Measurements from ENCODE around the gene ANK3. TPM values are rescaled to one million over a fixed set of nuclear protein-coding genes. Genes with fewer than 3 reads are reported as not detected.
A peak's percentile ranks its signal among the peaks of the same experiment; 100 is the strongest.

ANK3 gene
- total and polyA plus RNA-seq, 2 experiments from 2014 or later = 44.9 to 95.8 TPM

- no peak for DNase-seq (ENCODE audit: low read depth in 1 of 2, low spot score in 1 of 2)
Observed at GRCh38 chr10:60008816-60009215, 380.9 kb downstream of the ANK3 start.

GRCh38 chr10:60006062-60006461, 383.6 kb downstream of the ANK3 start:
- peak in 1 of 2 donors; percentile 49 for DNase-seq (ENCODE audit: low read depth in 1 of 2, low spot score in 1 of 2)
- no peak overlapping the region for H3K4me3 ChIP-seq
- H3K27ac ChIP-seq = no peak overlapping the region
- no peaks in the 10 kb centered on the region for H3K4me1 ChIP-seq (ENCODE audit: low read depth)
- no peaks in the 10 kb centered on the region for H3K36me3 ChIP-seq
- no peak for TF ChIP-seq CTCF (IDR thresholded peaks at IDR 0.05; ENCODE audit: low read depth, low read length)
- no peaks in the 10 kb centered on the region for H3K27me3 ChIP-seq
- no peaks in the 10 kb centered on the region for H3K9me3 ChIP-seq (ENCODE audit: low read depth)

More at GRCh38 chr10:60008816-60009215, 380.9 kb downstream of the ANK3 start:
- Histone ChIP-seq H3K4me1 (ENCODE audit: low read depth) (no peaks in the 10 kb centered on the region), H3K9me3 (ENCODE audit: low read depth) (no peaks in the 10 kb centered on the region), H3K4me3 (no peak overlapping the region), H3K36me3 (no peaks in the 10 kb centered on the region), H3K27ac (no peak overlapping the region), H3K27me3 (no peaks in the 10 kb centered on the region)
- no peak for TF ChIP-seq CTCF (IDR thresholded peaks at IDR 0.05; ENCODE audit: low read depth, low read length)

GRCh38 chr10:60003651-60004523, 385.8 kb downstream of the ANK3 start:
- no peak for TF ChIP-seq CTCF (IDR thresholded peaks at IDR 0.05; ENCODE audit: low read depth, low read length)
- H3K4me3 ChIP-seq = no peak overlapping the region
- no peaks in the 10 kb centered on the region for H3K4me1 ChIP-seq (ENCODE audit: low read depth)
- no peaks in the 10 kb centered on the region for H3K9me3 ChIP-seq (ENCODE audit: low read depth)
- H3K27ac ChIP-seq = no peak overlapping the region
- no peaks in the 10 kb centered on the region for H3K36me3 ChIP-seq
- no peaks in the 10 kb centered on the region for H3K27me3 ChIP-seq
- DNase-seq (ENCODE audit: low read depth in 1 of 2, low spot score in 1 of 2) = peak in 1 of 2 donors; percentile 16

GRCh38 chr10:60000747-60001146, 388.9 kb downstream of the ANK3 start:
- Histone ChIP-seq H3K9me3 (ENCODE audit: low read depth) (no peaks in the 10 kb centered on the region), H3K36me3 (no peaks in the 10 kb centered on the region), H3K4me3 (no peak overlapping the region), H3K27ac (no peak overlapping the region), H3K27me3 (no peaks in the 10 kb centered on the region), H3K4me1 (ENCODE audit: low read depth) (no peaks in the 10 kb centered on the region)
- TF ChIP-seq CTCF (IDR thresholded peaks at IDR 0.05; ENCODE audit: low read depth, low read length) = no peak
- no peak for DNase-seq (ENCODE audit: low read depth in 1 of 2, low spot score in 1 of 2)

GRCh38 chr10:59997827-59998525, 391.7 kb downstream of the ANK3 start:
- TF ChIP-seq CTCF (IDR thresholded peaks at IDR 0.05; ENCODE audit: low read depth, low read length) = no peak
- no peaks in the 10 kb centered on the region for H3K36me3 ChIP-seq
- no peaks in the 10 kb centered on the region for H3K27me3 ChIP-seq
- no peak overlapping the region for H3K27ac ChIP-seq
- H3K9me3 ChIP-seq (ENCODE audit: low read depth) = no peaks in the 10 kb centered on the region
- peak; percentile 5 to 23 for DNase-seq (ENCODE audit: low read depth in 1 of 2, low spot score in 1 of 2)
- H3K4me1 ChIP-seq (ENCODE audit: low read depth) = no peaks in the 10 kb centered on the region
- H3K4me3 ChIP-seq = no peak overlapping the region

Data from cardiac muscle cell (in vitro differentiated cells and primary cell).